Measurements from ENCODE around the gene AASDHPPT. TPM values are rescaled to one million over a fixed set of nuclear protein-coding genes. Genes with fewer than 3 reads are reported as not detected.

Gene AASDHPPT
- total RNA-seq, 6 donors from 2014 or later, result 21.3 to 31.4 (median 28.2) TPM

- Histone ChIP-seq H3K27ac (no peak overlapping the region), H3K9me3 (no peaks in the 10 kb centered on the region), H3K4me3 (no peak overlapping the region), H3K36me3 (no peaks in the 10 kb centered on the region), H3K4me1 (no peaks in the 10 kb centered on the region), H3K27me3 (no peaks in the 10 kb centered on the region)
- DNase-seq (no peak), ATAC-seq (ENCODE audit: low FRiP score in 2 of 2) (no peak)
- TF ChIP-seq EP300 (IDR thresholded peaks at IDR 0.05) (no peak), POLR2A (IDR thresholded peaks at IDR 0.05) (no peak), CTCF (IDR thresholded peaks at IDR 0.05) (no peak), POLR2AphosphoS5 (IDR thresholded peaks at IDR 0.05) (no peak)
Measured at GRCh38 chr11:106133529-106133928, 56.1 kb downstream of the AASDHPPT start.

GRCh38 chr11:106137061-106137460, 59.6 kb downstream of the AASDHPPT start:
- Histone ChIP-seq H3K27me3 (no peaks in the 10 kb centered on the region), H3K36me3 (no peaks in the 10 kb centered on the region), H3K27ac (no peak overlapping the region), H3K4me3 (no peak overlapping the region), H3K4me1 (no peaks in the 10 kb centered on the region), H3K9me3 (no peaks in the 10 kb centered on the region)
- ATAC-seq (ENCODE audit: low FRiP score in 2 of 2), result no peak
- TF ChIP-seq CTCF (IDR thresholded peaks at IDR 0.05), result no peak
- no peak for TF ChIP-seq POLR2A (IDR thresholded peaks at IDR 0.05)
- no peak for TF ChIP-seq POLR2AphosphoS5 (IDR thresholded peaks at IDR 0.05)
- TF ChIP-seq EP300 (IDR thresholded peaks at IDR 0.05), result no peak
- no peak for DNase-seq

- H3K4me1 ChIP-seq, result no peaks in the 10 kb centered on the region
- DNase-seq (no peak), ATAC-seq (ENCODE audit: low FRiP score in 2 of 2) (no peak)
- 81 to 88% methylated on average over 1 of the region's 1 CpG for WGBS, 2 donors
- no peak overlapping the region for H3K27ac ChIP-seq
- no peak for TF ChIP-seq POLR2A (IDR thresholded peaks at IDR 0.05)
- H3K4me3 ChIP-seq, result no peak overlapping the region
- H3K9me3 ChIP-seq, result no peaks in the 10 kb centered on the region
- H3K36me3 ChIP-seq, result no peaks in the 10 kb centered on the region
- no peaks in the 10 kb centered on the region for H3K27me3 ChIP-seq
Measured at GRCh38 chr11:106137758-106138157, 60.3 kb downstream of the AASDHPPT start.

Other genes starting within 250 kb of the AASDHPPT start
- gene MSANTD4, start 55.4 kb upstream of the AASDHPPT start, total RNA-seq, result 10 to 100 TPM; 15.4 to 44.3 (median 21.8) TPM
- 1 to 10 TPM; 1.2 to 9.6 (median 6.2) TPM for gene KBTBD3, start 315 bp upstream of the AASDHPPT start, total RNA-seq